Stimulated activated CD4-positive, alpha-beta T cell treated with anti-CD3 and anti-CD28 coated beads, Interleukin-1b, Interleukin-23, amount 100 ng/mL, for 4 hours (primary cell): ENCODE data around the gene DNAJC18.

Source experiments
- DNase-seq, 2 donors: peaks; one replicate each; pipeline ENCODE4 v3.0.0-alpha.2; 2020; ENCODE audit warnings: low read depth in 2 of 2

Gene DNAJC18

GRCh38 chr5:139403787-139404483, 35.4 kb downstream of the DNAJC18 start, which contains the start of gene SPATA24:
Gene SPATA24 (minus strand): TSS chr5:139404089. CDS start chr5:139404060, 29 bp downstream.
- DNase-seq = peak; percentile 96 to 97

DNA sequence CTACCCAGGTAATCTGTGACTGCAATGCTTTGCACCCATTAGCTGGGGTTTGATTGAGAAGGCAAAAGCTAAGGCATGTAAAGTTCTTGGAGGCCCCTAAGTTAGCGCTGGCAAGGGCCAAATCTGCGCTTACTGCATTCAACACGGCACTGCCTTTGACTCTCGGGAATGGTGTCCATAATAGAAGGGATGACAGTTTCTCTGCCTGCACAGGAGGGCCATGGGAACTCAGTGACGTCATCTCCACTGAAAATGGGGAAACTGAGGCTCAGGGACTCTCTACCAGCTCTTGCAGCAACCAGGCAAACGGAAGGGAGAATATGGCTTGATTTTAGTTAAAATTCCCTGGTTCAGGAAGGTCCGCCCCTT, 35.9 kb downstream of the DNAJC18 start:
- DNase-seq = no peak

DNA sequence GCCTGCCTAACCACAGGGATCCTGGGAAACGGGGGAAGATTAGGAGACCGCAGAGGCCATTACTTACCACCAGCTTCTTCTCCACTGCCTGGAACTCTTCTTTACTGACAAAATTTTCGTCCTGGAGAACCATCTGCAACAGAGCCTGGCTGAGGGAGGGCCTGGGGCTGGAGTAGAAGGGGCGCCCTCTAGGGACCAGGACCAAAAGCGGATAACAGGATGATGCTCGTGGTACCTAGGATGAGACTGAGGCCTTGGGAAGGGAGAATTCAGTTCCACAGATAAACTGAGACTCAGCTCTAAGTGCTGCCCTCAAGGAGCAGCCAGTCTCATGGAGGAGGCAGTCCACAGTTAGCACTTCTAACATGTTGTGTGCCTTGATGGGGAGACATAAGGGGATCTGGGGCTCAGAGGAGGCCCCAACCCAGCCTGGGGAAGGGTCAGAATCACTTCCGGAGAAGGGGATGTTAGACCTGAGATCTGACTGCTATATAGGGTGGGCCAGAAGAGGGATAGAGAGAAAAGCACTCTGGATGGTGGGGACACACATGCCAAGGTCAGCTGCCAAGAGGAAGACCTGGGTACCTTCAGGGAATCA, 36.7 kb downstream of the DNAJC18 start:
- DNase-seq = no peak

DNA sequence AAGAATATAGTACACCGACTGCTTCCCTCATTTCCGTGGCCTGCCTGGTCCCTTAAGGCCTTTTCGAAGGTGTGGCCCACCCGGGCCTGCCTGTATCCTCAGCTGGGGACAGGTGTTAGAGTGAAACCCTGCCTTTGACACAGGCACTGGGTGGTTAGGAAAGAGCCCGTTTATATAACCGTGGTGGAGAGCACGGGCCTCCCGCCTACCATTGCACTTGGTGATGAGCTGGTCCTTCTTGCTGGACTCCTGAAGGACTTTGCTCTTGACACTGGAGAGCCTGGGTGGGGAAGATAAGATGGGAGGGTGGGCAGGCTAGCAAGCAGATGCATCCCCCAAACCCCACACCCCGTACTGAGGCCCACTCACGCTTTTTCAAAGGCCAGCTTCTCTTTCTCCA, 37.8 kb downstream of the DNAJC18 start:
- DNase-seq = no peak

GRCh38 chr5:139399501-139400121, 39.7 kb downstream of the DNAJC18 start:
- DNase-seq = no peak

DNA sequence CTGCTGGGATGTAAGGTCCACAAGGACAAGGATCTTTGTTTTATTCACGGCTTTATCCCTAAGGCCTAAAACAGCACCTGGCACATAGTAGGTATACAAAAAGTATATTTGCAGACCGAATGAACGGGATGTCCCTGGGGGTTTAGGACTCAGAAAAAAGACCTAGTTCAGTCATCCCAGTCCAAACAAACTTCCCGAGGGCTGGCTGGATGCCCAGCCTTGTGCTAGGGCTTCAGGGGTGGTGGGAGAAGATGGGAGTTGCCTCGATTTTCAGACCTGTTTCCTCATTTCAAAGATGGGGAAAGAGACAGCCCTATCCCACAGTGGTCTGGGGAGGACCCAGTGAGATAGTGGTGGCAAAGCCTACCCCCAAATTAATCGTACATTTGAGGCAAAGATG, 41.4 kb downstream of the DNAJC18 start:
- no peak for DNase-seq

DNA sequence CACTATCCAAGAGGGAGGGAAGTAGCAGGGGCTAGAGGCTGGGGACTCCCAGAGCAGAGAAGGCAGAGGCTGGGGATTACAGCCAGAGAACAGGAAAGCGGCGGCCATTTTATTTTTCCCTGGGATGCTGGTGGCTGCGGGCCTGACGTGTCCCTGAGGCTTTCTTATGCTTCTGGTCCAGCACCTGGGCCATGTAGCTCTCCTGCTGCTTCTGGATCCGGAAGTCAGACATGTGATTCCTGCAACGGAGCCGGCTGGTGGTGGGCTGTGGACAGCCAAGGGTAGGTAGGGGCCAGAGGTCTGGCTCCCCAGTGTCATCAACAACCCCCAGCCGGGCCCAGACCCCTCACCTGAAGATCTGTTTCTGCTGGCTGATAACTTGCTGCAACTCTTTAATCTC, 42.6 kb downstream of the DNAJC18 start:
- no peak for DNase-seq

DNA sequence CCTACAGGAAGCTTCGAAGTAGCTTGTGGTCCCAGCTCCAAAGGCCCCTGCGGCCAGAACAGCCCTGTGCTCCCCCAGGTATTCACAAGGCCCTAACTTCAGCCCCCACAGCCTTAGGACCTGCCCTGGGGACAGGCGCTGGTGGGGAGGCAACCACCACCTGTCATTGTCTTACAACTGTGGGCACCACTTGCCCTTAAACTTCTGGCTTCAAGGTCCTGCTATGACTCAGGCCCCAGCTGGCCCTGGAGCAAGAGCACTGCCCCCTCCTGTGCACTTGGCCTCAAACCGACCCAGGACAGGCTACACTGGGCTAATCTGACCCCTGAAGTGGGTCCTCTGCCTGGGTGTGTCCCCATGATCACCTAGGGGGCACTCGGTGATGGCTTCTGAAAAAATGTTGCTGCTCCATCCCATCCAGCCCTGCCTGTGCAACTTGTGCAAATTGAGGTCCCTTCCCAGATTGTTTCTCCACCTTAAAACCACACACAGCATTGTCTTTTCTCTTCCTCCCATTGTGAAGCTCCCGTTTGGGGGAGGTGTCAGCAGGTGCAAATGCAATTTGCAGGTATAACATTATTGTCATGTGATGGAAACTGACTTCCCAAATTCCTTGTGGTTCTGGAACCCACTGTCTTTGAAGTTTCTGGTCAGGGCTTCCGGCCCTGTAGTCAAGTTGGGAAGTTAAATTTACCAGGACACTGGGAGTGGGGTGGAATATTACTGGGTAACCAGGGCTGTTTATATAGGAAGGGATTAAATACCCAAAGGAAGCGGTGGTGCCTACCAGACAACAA, 43.3 kb downstream of the DNAJC18 start:
- no peak for DNase-seq

DNA sequence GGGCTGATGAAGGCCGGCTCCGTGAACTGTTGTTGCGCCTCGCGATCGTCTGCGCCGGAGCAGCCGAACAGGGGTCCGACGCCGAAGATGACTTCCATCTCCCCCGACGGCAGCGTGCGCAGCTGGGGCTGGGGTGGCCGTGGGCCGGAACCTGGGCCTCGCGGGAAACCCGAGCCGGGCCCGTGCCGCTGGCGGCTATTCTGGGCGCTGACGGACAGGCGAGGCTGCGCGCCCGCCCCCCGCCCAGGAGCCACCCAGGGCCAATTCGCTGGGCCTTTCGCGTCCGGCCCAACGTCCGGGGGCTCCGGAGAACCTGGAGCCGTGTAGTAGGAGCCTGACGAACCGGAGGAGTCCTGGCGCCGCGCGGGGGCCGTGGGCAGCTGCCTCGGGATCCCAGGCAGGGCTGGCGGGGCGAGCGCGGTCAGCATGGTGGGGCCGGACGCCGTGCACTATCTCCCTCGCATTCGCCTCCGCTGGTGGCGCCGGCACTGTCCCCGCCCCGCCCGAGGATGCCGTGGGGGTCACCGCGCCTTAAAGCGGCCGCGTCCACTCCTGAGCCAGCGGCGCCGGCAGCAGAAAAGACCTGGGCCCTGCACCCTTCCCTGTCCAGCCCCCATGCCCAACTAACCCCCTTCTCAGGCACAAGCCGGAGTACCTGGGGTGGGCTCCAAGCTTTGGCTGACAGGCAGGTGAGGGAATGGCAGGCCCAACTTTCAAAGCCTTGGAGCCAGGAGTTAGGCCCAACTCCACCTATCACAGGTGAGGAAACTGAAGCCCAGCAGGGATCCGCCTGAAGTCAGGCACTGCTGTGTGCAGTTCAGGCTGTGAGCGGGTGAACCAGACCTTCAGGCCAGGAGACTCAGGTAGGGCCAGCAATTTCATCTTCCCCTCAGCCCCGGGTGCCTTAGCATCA, 44.4 kb downstream of the DNAJC18 start, which contains the start of gene PROB1:
Gene PROB1, minus strand, starts transcription at position 451 of the 913 bp plus-strand sequence. Its CDS starts 23 bp downstream, at position 428.
- no peak for DNase-seq

- peak; percentile 29 to 42 for DNase-seq
These were observed 45.1 kb downstream of the DNAJC18 start for GRCh38 chr5:139394123-139394653.

DNA sequence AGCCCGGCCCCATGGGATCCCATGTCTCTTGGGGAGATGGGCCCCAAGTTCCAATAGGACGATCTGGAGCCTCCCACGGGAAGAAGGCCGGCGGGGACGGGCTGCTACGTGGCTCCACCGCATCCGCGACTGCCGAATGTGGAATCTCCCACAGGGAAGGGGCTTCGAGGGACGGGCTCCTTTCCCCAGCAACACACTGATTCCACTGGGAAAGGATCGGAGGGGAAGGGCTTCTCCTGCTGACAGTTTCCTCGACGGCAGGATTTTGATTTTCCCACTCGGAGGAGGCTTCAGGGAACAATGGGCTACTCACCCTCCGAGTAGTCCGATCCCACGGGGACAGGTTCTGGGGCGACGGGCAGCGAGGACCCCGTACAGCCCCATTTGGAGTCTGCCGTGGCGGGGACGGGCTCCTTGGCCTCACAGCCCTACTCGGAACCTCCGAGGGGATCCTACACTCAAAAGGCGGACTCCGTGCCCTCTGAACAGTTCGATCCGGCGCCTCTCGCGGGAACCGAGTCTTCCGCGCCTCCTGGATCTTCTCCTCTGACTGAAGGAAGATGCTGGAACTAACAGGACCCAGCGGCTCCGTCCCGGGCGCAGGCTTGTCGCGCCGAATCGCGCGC, 45.7 kb downstream of the DNAJC18 start:
- DNase-seq = no peak

- DNase-seq = peak; percentile 55 to 69
These were observed 46.4 kb downstream of the DNAJC18 start for GRCh38 chr5:139392678-139393496.

DNA sequence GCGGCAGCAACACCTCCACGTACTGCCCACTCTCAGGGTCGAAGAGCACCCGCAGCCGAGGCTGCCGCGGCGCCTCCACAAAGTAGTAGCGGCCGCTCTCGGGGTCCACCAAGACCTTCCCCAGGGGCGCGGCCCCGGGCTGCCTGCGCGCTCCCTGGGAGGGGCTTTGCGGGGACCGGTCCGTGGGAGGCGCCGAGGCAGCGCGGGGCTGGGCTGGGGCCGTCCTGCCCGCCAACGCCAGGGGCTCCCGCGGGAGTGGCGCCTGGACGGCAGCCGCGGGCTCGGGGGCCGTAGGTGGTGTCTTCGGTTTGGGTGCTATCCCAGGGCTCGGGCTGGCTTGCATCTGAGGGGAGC, 47.0 kb downstream of the DNAJC18 start:
- DNase-seq = no peak

DNA sequence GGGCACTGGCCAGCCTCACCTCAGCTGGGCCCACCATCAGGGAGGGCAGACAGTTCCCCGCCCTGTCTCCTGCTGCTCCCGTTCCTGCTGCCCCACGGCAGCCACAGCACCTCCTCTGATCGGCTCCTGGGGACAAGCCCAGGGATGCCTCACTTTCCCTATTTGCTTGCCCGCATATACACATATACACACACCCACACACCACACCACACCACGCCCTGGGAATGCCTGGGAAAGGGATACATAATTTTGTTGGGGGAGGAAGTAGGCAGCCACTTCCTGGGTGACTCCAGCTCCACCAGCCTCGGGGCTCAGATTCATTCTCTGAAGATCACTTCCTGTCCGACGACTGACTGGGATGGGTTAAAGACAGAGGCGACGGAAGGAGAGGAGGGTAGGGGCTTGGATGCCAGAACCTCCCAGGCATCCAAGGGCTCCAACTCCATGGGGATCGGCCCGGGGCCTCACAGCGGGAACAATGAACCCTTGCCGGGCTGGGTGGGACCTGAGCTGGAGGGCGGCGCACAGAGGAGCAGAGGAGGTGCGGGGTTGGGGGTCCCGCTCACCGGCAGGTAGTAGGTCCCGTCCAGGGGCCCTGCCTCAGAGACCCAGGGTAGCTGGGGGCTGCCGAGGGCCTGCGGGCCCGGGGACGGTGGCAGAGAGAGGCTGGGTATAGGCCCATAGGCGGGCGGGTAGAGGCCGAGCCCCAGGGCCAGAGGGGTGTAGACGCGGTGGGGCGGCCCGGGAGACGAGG, 47.6 kb downstream of the DNAJC18 start:
- DNase-seq = no peak

GRCh38 chr5:139390639-139391569, 48.4 kb downstream of the DNAJC18 start:
- DNase-seq = no peak

- DNase-seq = peak in 1 of 2 donors; percentile 28
These were observed 49.4 kb downstream of the DNAJC18 start, which contains the start of gene MZB1 for GRCh38 chr5:139389701-139390638. Gene MZB1 (minus strand): TSS chr5:139389913. CDS start chr5:139389856, 57 bp downstream.
